GM19035 (cell line): ENCODE data around the gene FYN.
"Not testable (repeated sequence)": the region's sequence is repeated elsewhere in the genome, so short reads cannot be mapped to it uniquely, and the experiment has no call there.

Experiments
- ATAC-seq: cut with Tn5 transposase; IDR thresholded peaks from one replicate; pipeline ENCODE4 v1.9.1; 2021; ENCODE audit not compliant: unreplicated experiment

Gene FYN

GRCh38 chr6:111687652-111688051 is 185.6 kb downstream of the FYN start:
- ATAC-seq = no peak

- ATAC-seq = no peak
Observed at GRCh38 chr6:111686932-111687266, 186.4 kb downstream of the FYN start.

GRCh38 chr6:111686249-111686931 is 186.9 kb downstream of the FYN start:
- no peak for ATAC-seq

- no peak for ATAC-seq
Observed at GRCh38 chr6:111685526-111685925, 187.7 kb downstream of the FYN start.

GRCh38 chr6:111685058-111685457 is 188.2 kb downstream of the FYN start:
- no peak for ATAC-seq

GRCh38 chr6:111683749-111684267 is 189.4 kb downstream of the FYN start:
- no peak for ATAC-seq

- ATAC-seq = no peak
Observed at GRCh38 chr6:111683157-111683556, 190.1 kb downstream of the FYN start.

GRCh38 chr6:111681860-111682259 is 191.4 kb downstream of the FYN start:
- ATAC-seq = no peak

GRCh38 chr6:111680811-111681609 is 192.2 kb downstream of the FYN start:
- ATAC-seq = not testable (repeated sequence)

- no peak for ATAC-seq
Observed at GRCh38 chr6:111680015-111680712, 193.1 kb downstream of the FYN start.

GRCh38 chr6:111679126-111679858 is 194.0 kb downstream of the FYN start:
- ATAC-seq = no peak

- ATAC-seq = no peak
Observed at GRCh38 chr6:111677249-111677990, 195.8 kb downstream of the FYN start.

GRCh38 chr6:111676383-111676782 is 196.9 kb downstream of the FYN start:
- ATAC-seq = no peak

GRCh38 chr6:111674883-111675282 is 198.4 kb downstream of the FYN start:
- no peak for ATAC-seq

GRCh38 chr6:111674413-111674812 is 198.8 kb downstream of the FYN start:
- no peak for ATAC-seq

GRCh38 chr6:111673937-111674336 is 199.3 kb downstream of the FYN start:
- ATAC-seq = no peak

GRCh38 chr6:111673532-111673931 is 199.7 kb downstream of the FYN start:
- no peak for ATAC-seq

GRCh38 chr6:111672761-111673450 is 200.3 kb downstream of the FYN start:
- ATAC-seq = no peak

GRCh38 chr6:111669326-111669725 is 203.9 kb downstream of the FYN start:
- ATAC-seq = no peak

GRCh38 chr6:111668410-111668809 is 204.8 kb downstream of the FYN start:
- no peak for ATAC-seq
